CD14-positive monocyte (primary cell): Measurements from ENCODE around the gene HAPLN3. TPM values are rescaled to one million over a fixed set of nuclear protein-coding genes. Genes with fewer than 3 reads are reported as not detected.

Experiments
- DNase-seq, 3 donors: peaks; one replicate each; pipeline ENCODE4 v3.0.0-alpha.2; 2011 to 2022
- H2AFZ ChIP-seq: 2 replicates; pipeline ENCODE4 v1.6.0; 2012; ENCODE audit warnings: mild to moderate bottlenecking, low read depth, low read length, inconsistent platforms; ENCODE audit not compliant: insufficient read depth, poor library complexity, severe bottlenecking
- H3K27ac ChIP-seq, 2 donors: 1 replicate in 1 of 2; 2 replicates in 1 of 2; pipeline ENCODE4 v1.5.1; 2012 to 2013; ENCODE audit warnings: low read length in 2 of 2, control low read depth in 1 of 2, inconsistent platforms in 1 of 2, low read depth in 1 of 2, mild to moderate bottlenecking in 1 of 2
- H3K27me3 ChIP-seq, 2 donors: one replicate each; pipeline versions ENCODE4 v1.6.0 to v1.6.1; 2011 to 2013; ENCODE audit warnings: low read length in 2 of 2; ENCODE audit not compliant: control insufficient read depth in 2 of 2, insufficient read depth in 2 of 2
- H3K36me3 ChIP-seq, 2 donors: replicated peaks in 1 of 2; 1 replicate in 1 of 2; 2 replicates in 1 of 2; pipeline versions ENCODE4 v1.5.1 to v1.6.1; 2012 to 2013; ENCODE audit warnings: low read length in 2 of 2, control low read depth in 1 of 2, inconsistent platforms in 1 of 2, mild to moderate bottlenecking in 1 of 2; ENCODE audit not compliant: insufficient read depth in 2 of 2, control insufficient read depth in 1 of 2
- H3K4me1 ChIP-seq, 2 donors: 1 replicate in 1 of 2; 2 replicates in 1 of 2; pipeline versions ENCODE4 v1.5.1 to v1.6.1; 2012 to 2013; ENCODE audit warnings: low read length in 2 of 2, control low read depth in 1 of 2, inconsistent platforms in 1 of 2, mild to moderate bottlenecking in 1 of 2, moderate library complexity in 1 of 2; ENCODE audit not compliant: insufficient read depth in 2 of 2, control insufficient read depth in 1 of 2
- H3K4me2 ChIP-seq: replicated peaks from 2 replicates; pipeline ENCODE3; 2012; ENCODE audit warnings: low read length, moderate library complexity, mild to moderate bottlenecking; ENCODE audit not compliant: poor library complexity, severe bottlenecking; ENCODE audit errors: extremely low read depth
- H3K4me3 ChIP-seq, 3 experiments: fragments of 200-600 bp in 1 of 3; sonication (generic) in 1 of 3; replicated peaks in 1 of 3; 1 replicate in 2 of 3; 2 replicates in 1 of 3; pipeline ENCODE4 v1.5.1; 2011 to 2013; ENCODE audit warnings: low read length in 3 of 3, mild to moderate bottlenecking in 3 of 3, control low read depth in 2 of 3, low read depth in 2 of 3, inconsistent platforms in 1 of 3, moderate library complexity in 1 of 3
- H3K79me2 ChIP-seq: 2 replicates; pipeline ENCODE4 v1.6.0; 2012; ENCODE audit warnings: mild to moderate bottlenecking, control low read depth, inconsistent platforms, low read length, moderate library complexity; ENCODE audit not compliant: insufficient read depth
- H3K9ac ChIP-seq: 2 replicates; pipeline ENCODE4 v1.6.0; 2017; ENCODE audit warnings: low read length, mild to moderate bottlenecking; ENCODE audit not compliant: insufficient read depth, poor library complexity, severe bottlenecking
- H3K9me3 ChIP-seq, 2 donors: replicated peaks in 1 of 2; 1 replicate in 1 of 2; 2 replicates in 1 of 2; pipeline versions ENCODE4 v1.5.1 to v1.6.1; 2012 to 2013; ENCODE audit warnings: low read length in 2 of 2, control low read depth in 1 of 2; ENCODE audit not compliant: control insufficient read depth in 1 of 2, insufficient read depth in 1 of 2
- H4K20me1 ChIP-seq: 2 replicates; pipeline ENCODE4 v1.6.0; 2012; ENCODE audit warnings: mild to moderate bottlenecking, low read length, control low read depth, moderate library complexity; ENCODE audit not compliant: insufficient read depth
- H3K27ac Mint-ChIP-seq, 7 donors: one replicate each; pipeline ENCODE4 v1.8.0; 2020; ENCODE audit warnings: mild to moderate bottlenecking in 7 of 7, mixed read lengths in 7 of 7, moderate library complexity in 6 of 7, inconsistent platforms in 2 of 7
- H3K27me3 Mint-ChIP-seq, 3 donors: one replicate each; pipeline ENCODE4 v1.8.0; 2021 to 2022; ENCODE audit warnings: low read depth in 3 of 3, mild to moderate bottlenecking in 3 of 3, mixed read lengths in 3 of 3, moderate library complexity in 3 of 3, inconsistent platforms in 1 of 3
- H3K36me3 Mint-ChIP-seq, 2 donors: one replicate each; pipeline ENCODE4 v1.8.0; 2020; ENCODE audit warnings: mixed read lengths in 2 of 2, inconsistent platforms in 1 of 2, mild to moderate bottlenecking in 1 of 2
- H3K4me1 Mint-ChIP-seq: one replicate; pipeline ENCODE4 v1.8.0; 2020; ENCODE audit warnings: mild to moderate bottlenecking, mixed read lengths
- H3K4me3 Mint-ChIP-seq, 2 donors: one replicate each; pipeline ENCODE4 v1.8.0; 2020; ENCODE audit warnings: mild to moderate bottlenecking in 2 of 2, mixed read lengths in 2 of 2, moderate library complexity in 1 of 2
- H3K9me3 Mint-ChIP-seq, 7 donors: one replicate each; pipeline ENCODE4 v1.8.0; 2020 to 2022; ENCODE audit warnings: mixed read lengths in 7 of 7, mild to moderate bottlenecking in 6 of 7, moderate library complexity in 6 of 7, inconsistent platforms in 2 of 7
- WGBS: methylation state at CpG from one replicate; pipeline ENCODE4 v1.1.5; 2013; ENCODE audit warnings: missing lambda C conversion rate; ENCODE audit not compliant: insufficient coverage; 5-methylcytosine and 5-hydroxymethylcytosine counted together
- intact Hi-C, 2 donors: fragments of 100-400 bp; cut with micrococcal nuclease; formaldehyde crosslinking; loops; one replicate each; pipeline versions ENCODE4 v1.15.0 to v1.15.1; 2023
- polyA plus RNA-seq, 3 donors: library from polyadenylated mRNA; depleted of rRNA in 1 of 3; unstranded in 2 of 3; stranded (reverse) in 1 of 3; fragments of 300-500 nt in 2 of 3; fragments of >200 nt in 1 of 3; fragmentation: Illumina TruSeq in 2 of 3; gene quantifications; 1 replicate in 2 of 3; 2 replicates in 1 of 3; pipeline ENCODE4 v1.2.3, GENCODE V29; 2012 to 2021
- TF ChIP-seq, protein P1 (sequence below): fragments of 200-600 bp; IDR thresholded peaks from one replicate; pipeline ENCODE4 v1.8.0; 2022; ENCODE audit warnings: antibody characterized with exemption, mild to moderate bottlenecking

Gene HAPLN3
- polyA plus RNA-seq, 3 donors = 0.60 to 2.8 (median 0.65) TPM

DNA sequence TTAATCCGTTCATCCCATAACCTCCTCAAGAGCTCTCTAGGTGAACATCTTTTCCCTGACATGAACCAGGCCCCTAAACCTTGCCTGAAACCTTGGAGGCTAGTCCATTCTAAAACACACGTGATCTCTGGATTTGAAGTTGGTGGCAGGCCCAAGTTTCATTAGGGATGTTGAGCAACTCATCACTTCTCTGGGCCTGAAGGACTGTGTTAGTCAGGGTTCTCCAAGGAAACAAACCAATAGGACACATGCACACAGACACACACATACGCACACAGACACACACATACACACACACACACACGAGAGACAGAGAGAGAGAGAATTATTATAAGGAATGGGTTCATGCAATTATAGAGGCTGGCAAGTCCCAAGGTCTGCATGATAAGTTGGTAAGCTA lies 60.2 kb downstream of the HAPLN3 start:
- no peaks in the 10 kb centered on the region for H3K9me3 ChIP-seq
- H3K36me3 ChIP-seq = no peaks in the 10 kb centered on the region
- Mint-ChIP-seq H3K9me3 (peaks cover 0 to 1% (median 0%) of the 10 kb centered on the region in 7 donors), H3K4me3 (no peak overlapping the region), H3K4me1 (no peaks in the 10 kb centered on the region), H3K27me3 (peaks cover 0 to 3% (median 2%) of the 10 kb centered on the region in 3 donors), H3K36me3 (no peaks in the 10 kb centered on the region), H3K27ac (no peak overlapping the region)
- WGBS = no CpG with 5 or more reads among the region's 4 CpGs
- H3K27ac ChIP-seq = no peak overlapping the region
- H3K4me1 ChIP-seq = no peaks in the 10 kb centered on the region
- H3K27me3 ChIP-seq = no peaks in the 10 kb centered on the region
- H3K79me2 ChIP-seq = no peaks in the 10 kb centered on the region
- H4K20me1 ChIP-seq = no peaks in the 10 kb centered on the region
- no peak overlapping the region for H3K4me2 ChIP-seq
- H2AFZ ChIP-seq = no peak overlapping the region
- DNase-seq = no peak
- no peak overlapping the region for H3K9ac ChIP-seq
- intact Hi-C loops = no loop called here
- H3K4me3 ChIP-seq = no peak overlapping the region
- TF ChIP-seq, protein P1, sequence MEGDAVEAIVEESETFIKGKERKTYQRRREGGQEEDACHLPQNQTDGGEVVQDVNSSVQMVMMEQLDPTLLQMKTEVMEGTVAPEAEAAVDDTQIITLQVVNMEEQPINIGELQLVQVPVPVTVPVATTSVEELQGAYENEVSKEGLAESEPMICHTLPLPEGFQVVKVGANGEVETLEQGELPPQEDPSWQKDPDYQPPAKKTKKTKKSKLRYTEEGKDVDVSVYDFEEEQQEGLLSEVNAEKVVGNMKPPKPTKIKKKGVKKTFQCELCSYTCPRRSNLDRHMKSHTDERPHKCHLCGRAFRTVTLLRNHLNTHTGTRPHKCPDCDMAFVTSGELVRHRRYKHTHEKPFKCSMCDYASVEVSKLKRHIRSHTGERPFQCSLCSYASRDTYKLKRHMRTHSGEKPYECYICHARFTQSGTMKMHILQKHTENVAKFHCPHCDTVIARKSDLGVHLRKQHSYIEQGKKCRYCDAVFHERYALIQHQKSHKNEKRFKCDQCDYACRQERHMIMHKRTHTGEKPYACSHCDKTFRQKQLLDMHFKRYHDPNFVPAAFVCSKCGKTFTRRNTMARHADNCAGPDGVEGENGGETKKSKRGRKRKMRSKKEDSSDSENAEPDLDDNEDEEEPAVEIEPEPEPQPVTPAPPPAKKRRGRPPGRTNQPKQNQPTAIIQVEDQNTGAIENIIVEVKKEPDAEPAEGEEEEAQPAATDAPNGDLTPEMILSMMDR = no peak

- TF ChIP-seq, protein P1 = peak; percentile 37
- no peak overlapping the region for H2AFZ ChIP-seq
- H3K4me3 Mint-ChIP-seq = no peak overlapping the region
- H3K4me1 ChIP-seq = no peaks in the 10 kb centered on the region
- no peaks in the 10 kb centered on the region for H4K20me1 ChIP-seq
- H3K27ac Mint-ChIP-seq = no peak overlapping the region
- no peaks in the 10 kb centered on the region for H3K79me2 ChIP-seq
- H3K9ac ChIP-seq = no peak overlapping the region
- no peak overlapping the region for H3K27ac ChIP-seq
- H3K36me3 Mint-ChIP-seq = no peaks in the 10 kb centered on the region
- 33% methylated on average over 3 of the region's 14 CpGs for WGBS
- no peaks in the 10 kb centered on the region for H3K9me3 ChIP-seq
- H3K4me3 ChIP-seq = no peak overlapping the region
- peaks cover 0 to 1% (median 0%) of the 10 kb centered on the region in 7 donors for H3K9me3 Mint-ChIP-seq
- no peaks in the 10 kb centered on the region for H3K36me3 ChIP-seq
- peaks cover 0 to 3% (median 2%) of the 10 kb centered on the region in 3 donors for H3K27me3 Mint-ChIP-seq
- intact Hi-C loops = no loop called here
- no peaks in the 10 kb centered on the region for H3K27me3 ChIP-seq
- DNase-seq = no peak
- H3K4me1 Mint-ChIP-seq = no peaks in the 10 kb centered on the region
- H3K4me2 ChIP-seq = no peak overlapping the region
Measured at GRCh38 chr15:88834211-88834812, 61.0 kb downstream of the HAPLN3 start.
